HG02759 (cell line): ENCODE data around the gene SNX14.

Source experiments
- ATAC-seq: cut with Tn5 transposase; IDR thresholded peaks from one replicate; pipeline ENCODE4 v1.9.1; 2021; ENCODE audit warnings: mild to moderate bottlenecking, moderate library complexity; ENCODE audit not compliant: unreplicated experiment

The SNX14 gene

GRCh38 chr6:85506441-85507093 lies 87.1 kb downstream of the SNX14 start:
- peak; percentile 56 for ATAC-seq

GRCh38 chr6:85498596-85499258 lies 94.9 kb downstream of the SNX14 start:
- no peak for ATAC-seq

- ATAC-seq: no peak
These were observed 96.8 kb downstream of the SNX14 start for GRCh38 chr6:85496856-85497255.

- no peak for ATAC-seq
These were observed 97.6 kb downstream of the SNX14 start for GRCh38 chr6:85496009-85496579.

GRCh38 chr6:85494547-85495536 lies 98.8 kb downstream of the SNX14 start:
- no peak for ATAC-seq

GRCh38 chr6:85493389-85493788 lies 100.3 kb downstream of the SNX14 start:
- ATAC-seq: no peak

- ATAC-seq: no peak
These were observed 103.0 kb downstream of the SNX14 start for GRCh38 chr6:85490516-85491248.

- no peak for ATAC-seq
These were observed 108.7 kb downstream of the SNX14 start for GRCh38 chr6:85484948-85485347.

GRCh38 chr6:85483846-85484245 lies 109.8 kb downstream of the SNX14 start:
- ATAC-seq: no peak

- peak; percentile 97 for ATAC-seq
These were observed 110.6 kb downstream of the SNX14 start for GRCh38 chr6:85482905-85483700.

- ATAC-seq: no peak
These were observed 111.3 kb downstream of the SNX14 start for GRCh38 chr6:85482206-85482904.

- ATAC-seq: no peak
These were observed 114.5 kb downstream of the SNX14 start for GRCh38 chr6:85479208-85479607.

GRCh38 chr6:85476532-85476931 lies 117.1 kb downstream of the SNX14 start:
- ATAC-seq: no peak

- no peak for ATAC-seq
These were observed 119.9 kb downstream of the SNX14 start for GRCh38 chr6:85473748-85474147.

- ATAC-seq: no peak
These were observed 120.9 kb downstream of the SNX14 start for GRCh38 chr6:85472744-85473143.

GRCh38 chr6:85470023-85470410 lies 123.6 kb downstream of the SNX14 start:
- no peak for ATAC-seq

- ATAC-seq: no peak
These were observed 124.2 kb downstream of the SNX14 start for GRCh38 chr6:85469276-85470022.

GRCh38 chr6:85468326-85468725 lies 125.3 kb downstream of the SNX14 start:
- no peak for ATAC-seq
